MM.1S (cell line): ENCODE measurements around the gene WHRN.
A peak's percentile ranks its signal among the peaks of the same experiment; 100 is the strongest.

Source experiments
- DNase-seq: peaks from one replicate; pipeline ENCODE4 v3.0.0-alpha.2; 2015
- H2AFZ ChIP-seq: fragments of 300-600 bp; sonication (generic); 2 replicates; pipeline ENCODE4 v1.6.0; 2016; ENCODE audit warnings: antibody characterized with exemption, low read length
- H3F3A ChIP-seq: fragments of 300-600 bp; sonication (generic); 2 replicates; pipeline ENCODE4 v1.6.1; 2016; ENCODE audit warnings: mild to moderate bottlenecking, antibody characterized with exemption, low read length, moderate library complexity, mixed read lengths; ENCODE audit not compliant: insufficient read depth
- H3K27ac ChIP-seq: fragments of 300-600 bp; sonication (generic); 2 replicates; pipeline ENCODE4 v1.5.1; 2016; ENCODE audit warnings: mild to moderate bottlenecking, low read length
- H3K27me3 ChIP-seq: fragments of 300-600 bp; sonication (generic); replicated peaks from 2 replicates; pipeline ENCODE4 v1.6.0; 2016; ENCODE audit warnings: low read length; ENCODE audit not compliant: insufficient read depth
- H3K36me3 ChIP-seq: fragments of 300-600 bp; sonication (generic); replicated peaks from 2 replicates; pipeline ENCODE4 v1.6.1; 2016; ENCODE audit warnings: mild to moderate bottlenecking, low read length, mixed read lengths; ENCODE audit not compliant: insufficient read depth
- H3K4me1 ChIP-seq: fragments of 300-600 bp; sonication (generic); 2 replicates; pipeline ENCODE4 v1.6.1; 2016; ENCODE audit warnings: low read length, mixed read lengths
- H3K4me2 ChIP-seq: fragments of 300-600 bp; sonication (generic); 2 replicates; pipeline ENCODE4 v1.6.0; 2016; ENCODE audit warnings: low read depth, low read length
- H3K4me3 ChIP-seq: fragments of 300-600 bp; sonication (generic); 2 replicates; pipeline ENCODE4 v1.5.1; 2016; ENCODE audit warnings: low read length, mixed read lengths
- H3K79me2 ChIP-seq: fragments of 300-600 bp; sonication (generic); 2 replicates; pipeline ENCODE4 v1.6.1; 2016; ENCODE audit warnings: mixed run types, low read length, mixed read lengths
- H3K9ac ChIP-seq: fragments of 300-600 bp; sonication (generic); 2 replicates; pipeline ENCODE4 v1.6.1; 2016; ENCODE audit warnings: low read length, mixed read lengths
- H3K9me2 ChIP-seq: fragments of 300-600 bp; sonication (generic); replicated peaks from 2 replicates; pipeline ENCODE4 v1.6.1; 2016; ENCODE audit warnings: mild to moderate bottlenecking, low read length, mixed read lengths; ENCODE audit not compliant: insufficient read depth
- H3K9me3 ChIP-seq: fragments of 300-600 bp; sonication (generic); replicated peaks from 2 replicates; pipeline ENCODE4 v1.6.1; 2016; ENCODE audit warnings: mild to moderate bottlenecking, low read length, mixed read lengths; ENCODE audit not compliant: insufficient read depth
- H4K20me1 ChIP-seq: fragments of 300-600 bp; sonication (generic); 2 replicates; pipeline ENCODE4 v1.6.1; 2016; ENCODE audit warnings: mild to moderate bottlenecking, low read length, moderate library complexity, mixed read lengths; ENCODE audit not compliant: insufficient read depth
- EZH2 ChIP-seq: fragments of 300-600 bp; sonication (generic); optimal IDR thresholded peaks from 2 replicates; pipeline ENCODE3; 2017; ENCODE audit warnings: low read depth, mild to moderate bottlenecking, antibody characterized with exemption, low read length, mixed read lengths
- EZH2phosphoT487 ChIP-seq: fragments of 300-600 bp; sonication (generic); IDR thresholded peaks from 2 replicates; pipeline ENCODE4 v1.6.1; 2018; ENCODE audit warnings: antibody characterized with exemption, low read length
- TF ChIP-seq, protein P1 (sequence below): fragments of 300-600 bp; sonication (generic); IDR thresholded peaks from 2 replicates; pipeline ENCODE4 v1.5.1; 2016; ENCODE audit warnings: antibody characterized with exemption, low read length, mixed read lengths

The WHRN gene

DNA sequence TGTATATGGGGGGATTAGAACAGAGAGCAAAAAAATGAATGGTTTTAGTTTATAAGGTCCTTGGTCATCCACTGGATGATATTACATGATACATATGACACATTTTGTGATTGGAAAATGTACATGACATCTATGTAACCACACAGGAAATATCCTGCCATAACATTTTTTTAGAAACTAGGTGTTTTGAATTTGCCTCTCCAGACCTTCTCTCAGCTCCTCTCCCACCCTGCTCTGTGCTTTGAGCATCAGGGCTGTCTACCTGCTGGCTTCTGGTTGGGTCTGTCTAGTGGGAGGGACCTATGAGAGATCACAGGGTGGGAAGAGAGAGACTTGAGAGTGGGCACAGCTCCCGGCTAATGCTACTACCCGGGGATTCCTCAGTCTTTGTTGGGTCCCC, 141.8 kb downstream of the WHRN start:
- Histone ChIP-seq H3K27me3 (no peaks in the 10 kb centered on the region), H3K9ac (no peak overlapping the region), H3F3A (peaks cover 30% of the 10 kb centered on the region), H3K4me2 (no peak overlapping the region), H2AFZ (no peak overlapping the region), H3K9me2 (no peaks in the 10 kb centered on the region), H3K4me1 (peaks cover 51% of the 10 kb centered on the region), H3K27ac (peak overlapping the region; percentile 3; the same call in 1 of the 2 replicates), H3K36me3 (peaks cover 37% of the 10 kb centered on the region), H4K20me1 (no peaks in the 10 kb centered on the region), H3K79me2 (peaks cover 64% of the 10 kb centered on the region), H3K4me3 (no peak overlapping the region), H3K9me3 (no peaks in the 10 kb centered on the region)
- TF ChIP-seq EZH2phosphoT487 (no peak), EZH2 (no peak)
- TF ChIP-seq, protein P1, sequence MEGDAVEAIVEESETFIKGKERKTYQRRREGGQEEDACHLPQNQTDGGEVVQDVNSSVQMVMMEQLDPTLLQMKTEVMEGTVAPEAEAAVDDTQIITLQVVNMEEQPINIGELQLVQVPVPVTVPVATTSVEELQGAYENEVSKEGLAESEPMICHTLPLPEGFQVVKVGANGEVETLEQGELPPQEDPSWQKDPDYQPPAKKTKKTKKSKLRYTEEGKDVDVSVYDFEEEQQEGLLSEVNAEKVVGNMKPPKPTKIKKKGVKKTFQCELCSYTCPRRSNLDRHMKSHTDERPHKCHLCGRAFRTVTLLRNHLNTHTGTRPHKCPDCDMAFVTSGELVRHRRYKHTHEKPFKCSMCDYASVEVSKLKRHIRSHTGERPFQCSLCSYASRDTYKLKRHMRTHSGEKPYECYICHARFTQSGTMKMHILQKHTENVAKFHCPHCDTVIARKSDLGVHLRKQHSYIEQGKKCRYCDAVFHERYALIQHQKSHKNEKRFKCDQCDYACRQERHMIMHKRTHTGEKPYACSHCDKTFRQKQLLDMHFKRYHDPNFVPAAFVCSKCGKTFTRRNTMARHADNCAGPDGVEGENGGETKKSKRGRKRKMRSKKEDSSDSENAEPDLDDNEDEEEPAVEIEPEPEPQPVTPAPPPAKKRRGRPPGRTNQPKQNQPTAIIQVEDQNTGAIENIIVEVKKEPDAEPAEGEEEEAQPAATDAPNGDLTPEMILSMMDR = no peak
- no peak for DNase-seq

DNA sequence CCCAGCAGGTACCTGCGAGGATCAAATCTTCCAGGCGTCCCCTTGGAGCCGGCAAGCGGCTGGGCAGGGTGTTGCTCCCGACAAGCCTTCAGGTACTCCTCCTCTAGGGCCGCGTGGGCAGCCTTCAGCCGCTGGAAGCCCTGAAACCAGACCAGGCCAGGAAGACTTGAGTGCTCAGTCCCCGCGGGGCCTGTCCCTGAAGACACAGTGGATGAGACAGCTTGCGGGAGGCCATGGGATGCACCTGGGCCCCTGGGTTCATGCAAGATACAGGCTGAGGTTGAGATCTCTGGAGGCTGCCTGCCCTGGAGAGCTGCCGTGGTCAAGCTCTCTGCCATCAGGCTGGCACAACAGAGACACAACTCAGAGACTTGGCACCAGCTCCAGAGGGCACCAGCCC, 142.9 kb downstream of the WHRN start:
- Histone ChIP-seq H3K4me2 (no peak overlapping the region), H3K36me3 (peaks cover 43% of the 10 kb centered on the region), H3K4me1 (peaks cover 40% of the 10 kb centered on the region), H3K79me2 (peaks cover 65% of the 10 kb centered on the region), H2AFZ (no peak overlapping the region), H3F3A (peaks cover 19% of the 10 kb centered on the region), H3K27me3 (no peaks in the 10 kb centered on the region), H3K9me2 (no peaks in the 10 kb centered on the region), H4K20me1 (no peaks in the 10 kb centered on the region), H3K4me3 (no peak overlapping the region), H3K27ac (no peak overlapping the region), H3K9me3 (no peaks in the 10 kb centered on the region), H3K9ac (no peak overlapping the region)
- TF ChIP-seq EZH2phosphoT487 (no peak), EZH2 (no peak)
- TF ChIP-seq, protein P1 = no peak
- DNase-seq = no peak

DNA sequence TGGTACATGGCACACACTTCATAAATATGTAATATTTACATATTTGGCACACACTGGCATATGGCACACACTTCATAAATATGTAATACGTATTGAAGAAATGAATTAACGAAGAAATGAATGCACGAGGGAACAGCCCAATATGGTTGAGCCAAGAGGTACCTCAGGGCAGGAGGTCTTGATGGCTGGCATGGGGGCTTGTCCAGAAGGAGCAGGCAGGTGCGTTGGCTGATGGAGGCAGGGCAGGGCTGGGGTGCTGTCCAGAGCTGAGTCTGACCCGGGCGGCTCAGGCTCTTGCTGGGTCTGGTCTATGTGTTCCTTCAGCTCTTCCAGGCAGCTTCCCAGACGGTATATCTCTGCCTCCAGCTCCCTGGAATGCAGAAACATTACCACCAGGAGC, 143.7 kb downstream of the WHRN start:
- no peaks in the 10 kb centered on the region for H3K9me3 ChIP-seq
- no peak overlapping the region for H2AFZ ChIP-seq
- peaks cover 32% of the 10 kb centered on the region for H3K4me1 ChIP-seq
- peaks cover 14% of the 10 kb centered on the region for H3F3A ChIP-seq
- H3K36me3 ChIP-seq = peaks cover 44% of the 10 kb centered on the region
- no peak overlapping the region for H3K9ac ChIP-seq
- H4K20me1 ChIP-seq = no peaks in the 10 kb centered on the region
- H3K4me3 ChIP-seq = no peak overlapping the region
- H3K9me2 ChIP-seq = no peaks in the 10 kb centered on the region
- no peak overlapping the region for H3K27ac ChIP-seq
- peaks cover 73% of the 10 kb centered on the region for H3K79me2 ChIP-seq
- no peak for DNase-seq
- no peak overlapping the region for H3K4me2 ChIP-seq
- H3K27me3 ChIP-seq = no peaks in the 10 kb centered on the region
- no peak for TF ChIP-seq EZH2phosphoT487

DNA sequence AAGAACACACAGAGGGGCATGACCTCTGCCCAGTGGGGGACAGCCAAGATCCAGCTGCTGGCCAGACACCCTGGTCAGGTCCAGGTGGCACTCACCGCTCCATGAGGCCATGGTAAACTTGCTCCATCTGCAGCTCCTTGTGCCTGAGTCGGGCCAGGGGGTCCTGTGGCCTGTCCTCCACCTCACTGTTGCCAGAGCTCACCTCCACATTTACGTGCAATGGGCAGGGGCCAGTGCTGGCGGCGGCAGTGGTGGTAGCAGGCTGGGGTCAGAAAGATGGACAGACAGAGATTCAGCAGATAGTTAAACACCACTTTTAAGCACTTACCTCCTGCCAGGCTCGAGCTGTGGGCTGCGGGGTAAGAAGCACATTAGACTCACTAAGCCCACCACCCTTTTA, 145.5 kb downstream of the WHRN start:
- Histone ChIP-seq H3K4me2 (no peak overlapping the region), H2AFZ (no peak overlapping the region), H3K9ac (no peak overlapping the region), H3K4me3 (no peak overlapping the region), H3K27me3 (no peaks in the 10 kb centered on the region), H4K20me1 (no peaks in the 10 kb centered on the region), H3K4me1 (peaks cover 16% of the 10 kb centered on the region), H3F3A (0 out of 2 replicates have a peak, but pooled peaks cover 5% of the 10 kb centered on the region), H3K36me3 (peaks cover 48% of the 10 kb centered on the region), H3K79me2 (peaks cover 68% of the 10 kb centered on the region), H3K27ac (no peak overlapping the region), H3K9me3 (no peaks in the 10 kb centered on the region), H3K9me2 (no peaks in the 10 kb centered on the region)
- no peak for DNase-seq
- TF ChIP-seq EZH2 (no peak), EZH2phosphoT487 (no peak)
- TF ChIP-seq, protein P1 = no peak
